ENCODE data around the gene ODC1. TPM values are rescaled to one million over a fixed set of nuclear protein-coding genes. Genes with fewer than 3 reads are reported as not detected.
"Not testable (repeated sequence)": the region's sequence is repeated elsewhere in the genome, so short reads cannot be mapped to it uniquely, and the experiment has no call there.

Gene ODC1
- polyA plus RNA-seq, 1 of the 3 experiments (the other 2 are of a cell fraction) = 253 TPM

- Histone ChIP-seq H3K4me3 (ENCODE audit: low read depth in 2 of 2, low read length in 1 of 2) (no peak overlapping the region), H3K36me3 (replicated peaks in 1 of 2; ENCODE audit: control insufficient read depth in 1 of 2, insufficient read depth in 2 of 2, low read length in 1 of 2) (no peaks in the 10 kb centered on the region), H3K9me2 (no peaks in the 10 kb centered on the region), H3K27me3 (ENCODE audit: insufficient read depth) (no peaks in the 10 kb centered on the region), H3K4me1 (ENCODE audit: control insufficient read depth in 1 of 2, insufficient read depth in 2 of 2, low read depth in 1 of 2, low read length in 1 of 2) (peaks cover 0 to 22% of the 10 kb centered on the region in 2 experiments; a peak in 1 of 4 replicates), H3K4me2 (no peak overlapping the region), H3K27ac (ENCODE audit: low read depth in 2 of 2, low read length in 1 of 2) (no peak overlapping the region), H2AFZ (ENCODE audit: low read depth) (no peak overlapping the region), H4K20me1 (ENCODE audit: insufficient read depth) (no peaks in the 10 kb centered on the region), H3F3A (replicated peaks; ENCODE audit: insufficient read depth) (no peaks in the 10 kb centered on the region), H3K79me2 (ENCODE audit: insufficient read depth) (no peaks in the 10 kb centered on the region), H3K9me3 (no peaks in the 10 kb centered on the region), H3K9ac (no peak overlapping the region)
- TF ChIP-seq, protein P1, sequence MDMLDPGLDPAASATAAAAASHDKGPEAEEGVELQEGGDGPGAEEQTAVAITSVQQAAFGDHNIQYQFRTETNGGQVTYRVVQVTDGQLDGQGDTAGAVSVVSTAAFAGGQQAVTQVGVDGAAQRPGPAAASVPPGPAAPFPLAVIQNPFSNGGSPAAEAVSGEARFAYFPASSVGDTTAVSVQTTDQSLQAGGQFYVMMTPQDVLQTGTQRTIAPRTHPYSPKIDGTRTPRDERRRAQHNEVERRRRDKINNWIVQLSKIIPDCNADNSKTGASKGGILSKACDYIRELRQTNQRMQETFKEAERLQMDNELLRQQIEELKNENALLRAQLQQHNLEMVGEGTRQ (IDR thresholded peaks at IDR 0.05; ENCODE audit: borderline replicate concordance, low read depth, low read length) = no peak
- TF ChIP-seq SMC3 (IDR thresholded peaks at IDR 0.05; ENCODE audit: low read depth, low read length) (no peak), USF1 (IDR thresholded peaks at IDR 0.05; ENCODE audit: borderline replicate concordance, low read depth) (no peak), REST (IDR thresholded peaks at IDR 0.05; ENCODE audit: low read depth, low read length) (no peak)
- POLR2A ChIA-PET = interaction anchor here (0.6 kb wide), 1 partner anchor 10 kb away, joined by 3 read pairs; the partner anchor contains the start of gene ODC1
- 76% methylated on average over 11 of the region's 11 CpGs for WGBS (ENCODE audit: low lambda C conversion rate)
- DNase-seq = no peak
- CTCF ChIA-PET = no interaction called here
Observed at GRCh38 chr2:10457846-10458598, 9.9 kb upstream of the ODC1 start.

DNA sequence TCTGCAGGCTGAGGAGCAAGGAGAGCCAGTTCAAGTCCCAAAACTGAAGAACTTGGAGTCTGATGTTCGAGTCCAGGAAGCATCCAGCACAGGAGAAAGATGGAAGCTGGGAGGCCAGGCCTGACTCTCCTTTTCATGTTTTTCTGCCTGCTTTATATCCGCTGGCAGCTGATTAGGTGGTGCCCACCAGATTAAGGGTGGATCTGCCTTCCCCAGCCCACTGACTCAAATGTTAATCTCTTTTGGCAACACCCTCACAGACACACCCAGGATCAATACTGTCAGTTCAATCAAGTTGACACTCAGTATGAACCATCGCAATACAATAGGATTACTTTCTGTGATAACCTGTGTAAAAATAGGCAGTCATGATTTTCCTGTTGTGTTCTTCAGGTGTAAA is 9.1 kb upstream of the ODC1 start:
- H4K20me1 ChIP-seq (ENCODE audit: insufficient read depth); H3F3A ChIP-seq (replicated peaks; ENCODE audit: insufficient read depth); H3K9me2 ChIP-seq; POLR2A ChIA-PET; H3K79me2 ChIP-seq (ENCODE audit: insufficient read depth); DNase-seq; H3K9ac ChIP-seq; CTCF ChIA-PET; H3K27ac ChIP-seq (ENCODE audit: low read depth in 2 of 2, low read length in 1 of 2); H3K4me2 ChIP-seq; H3K27me3 ChIP-seq (ENCODE audit: insufficient read depth); H3K4me3 ChIP-seq (ENCODE audit: low read depth in 2 of 2, low read length in 1 of 2); H3K9me3 ChIP-seq; H3K36me3 ChIP-seq (replicated peaks in 1 of 2; ENCODE audit: control insufficient read depth in 1 of 2, insufficient read depth in 2 of 2, low read length in 1 of 2); H2AFZ ChIP-seq (ENCODE audit: low read depth): not testable (repeated sequence)
- WGBS (ENCODE audit: low lambda C conversion rate) = 89% methylated on average over 3 of the region's 3 CpGs
- peaks cover 3 to 25% of the 10 kb centered on the region in 2 experiments; a peak in 3 of 4 replicates for H3K4me1 ChIP-seq (ENCODE audit: control insufficient read depth in 1 of 2, insufficient read depth in 2 of 2, low read depth in 1 of 2, low read length in 1 of 2)
